ENCODE results near the gene CSNK2A3. TPM values are rescaled to one million over a fixed set of nuclear protein-coding genes. Genes with fewer than 3 reads are reported as not detected.

Gene CSNK2A3
- total RNA-seq, 1 donor from 2014 or later, result 2.7 TPM

GRCh38 chr11:11382858-11383532 lies 29.9 kb upstream of the CSNK2A3 start:
- H3K4me1 Mint-ChIP-seq (ENCODE audit: low read depth, unreplicated experiment), result no peaks in the 10 kb centered on the region
- Histone ChIP-seq H3K9me3 (ENCODE audit: insufficient read depth, low read depth, low read length) (no peaks in the 10 kb centered on the region), H3K4me2 (ENCODE audit: low read length) (no peak overlapping the region), H4K20me1 (ENCODE audit: insufficient read depth, low read length) (no peaks in the 10 kb centered on the region), H3K4me3 (ENCODE audit: insufficient read depth, low read depth, low read length) (no peak overlapping the region), H3K27ac (ENCODE audit: low read depth, low read length) (no peak overlapping the region), H3K36me3 (ENCODE audit: insufficient read depth, low read length) (no peaks in the 10 kb centered on the region), H3K4me1 (ENCODE audit: insufficient read depth, low read length) (no peaks in the 10 kb centered on the region), H3K79me2 (ENCODE audit: insufficient read depth, low read length) (no peaks in the 10 kb centered on the region), H3K9ac (ENCODE audit: low read length) (no peak overlapping the region), H2AFZ (ENCODE audit: low read depth, low read length) (no peak overlapping the region), H3K27me3 (ENCODE audit: insufficient read depth, low read length) (peaks cover 10% of the 10 kb centered on the region)
- no peak for FAIRE-seq
- H3K27ac Mint-ChIP-seq (ENCODE audit: unreplicated experiment), result no peak overlapping the region
- no peaks in the 10 kb centered on the region for H3K9me3 Mint-ChIP-seq (ENCODE audit: unreplicated experiment)
- no peak overlapping the region for H3K4me3 Mint-ChIP-seq (ENCODE audit: unreplicated experiment)
- no peak for DNase-seq (ENCODE audit: low read depth)
- TF ChIP-seq EZH2 (IDR thresholded peaks at IDR 0.05; ENCODE audit: insufficient read depth, low read length), result no peak
- peaks cover 11% of the 10 kb centered on the region for H3K27me3 Mint-ChIP-seq (ENCODE audit: low read depth, unreplicated experiment)
- no peaks in the 10 kb centered on the region for H3K36me3 Mint-ChIP-seq (ENCODE audit: low read depth, unreplicated experiment)

DNA sequence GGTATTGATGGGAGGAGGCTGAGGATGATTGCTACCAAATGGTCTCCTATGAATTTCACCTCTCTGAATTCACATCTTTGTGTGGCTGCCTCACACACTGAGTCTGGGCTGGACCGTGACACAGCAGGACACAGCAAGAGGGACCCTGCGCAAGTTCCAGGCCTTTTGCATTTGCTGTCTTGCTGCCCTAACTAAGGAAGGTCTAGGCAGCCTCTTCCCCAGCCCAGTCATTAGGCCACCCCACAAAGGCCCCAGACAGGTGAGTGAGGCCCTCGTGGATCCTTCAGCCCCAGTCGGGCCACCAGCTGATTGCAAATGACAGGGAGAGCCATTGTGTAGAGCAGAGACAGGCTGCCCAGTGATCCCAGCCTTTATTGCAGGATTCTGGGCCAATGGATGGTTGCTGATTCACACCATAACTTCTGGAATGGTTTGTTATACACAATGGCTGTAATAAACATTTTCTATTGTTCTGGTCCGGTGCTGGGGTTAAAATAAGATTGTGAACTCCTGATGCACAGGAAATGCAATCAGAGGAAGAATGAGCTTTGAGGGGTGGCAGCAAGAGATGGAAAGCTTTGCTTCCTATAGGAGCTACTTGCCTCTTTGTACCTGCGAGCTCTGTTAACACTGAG lies 28.5 kb upstream of the CSNK2A3 start:
- no peak overlapping the region for H3K4me3 ChIP-seq (ENCODE audit: insufficient read depth, low read depth, low read length)
- Mint-ChIP-seq H3K4me1 (ENCODE audit: low read depth, unreplicated experiment) (no peaks in the 10 kb centered on the region), H3K4me3 (ENCODE audit: unreplicated experiment) (no peak overlapping the region), H3K36me3 (ENCODE audit: low read depth, unreplicated experiment) (peaks cover 2% of the 10 kb centered on the region), H3K9me3 (ENCODE audit: unreplicated experiment) (no peaks in the 10 kb centered on the region), H3K27me3 (ENCODE audit: low read depth, unreplicated experiment) (peaks cover 17% of the 10 kb centered on the region), H3K27ac (ENCODE audit: unreplicated experiment) (no peak overlapping the region)
- H3K9me3 ChIP-seq (ENCODE audit: insufficient read depth, low read depth, low read length), result no peaks in the 10 kb centered on the region
- H3K4me2 ChIP-seq (ENCODE audit: low read length), result no peak overlapping the region
- no peaks in the 10 kb centered on the region for H4K20me1 ChIP-seq (ENCODE audit: insufficient read depth, low read length)
- no peak overlapping the region for H3K9ac ChIP-seq (ENCODE audit: low read length)
- H3K27me3 ChIP-seq (ENCODE audit: insufficient read depth, low read length), result peaks cover 15% of the 10 kb centered on the region
- DNase-seq (ENCODE audit: low read depth), result no peak
- no peak overlapping the region for H2AFZ ChIP-seq (ENCODE audit: low read depth, low read length)
- no peaks in the 10 kb centered on the region for H3K36me3 ChIP-seq (ENCODE audit: insufficient read depth, low read length)
- TF ChIP-seq CTCF (IDR thresholded peaks at IDR 0.05; ENCODE audit: insufficient read depth, low read depth, low read length), result no peak
- no peak for TF ChIP-seq EZH2 (IDR thresholded peaks at IDR 0.05; ENCODE audit: insufficient read depth, low read length)
- no peaks in the 10 kb centered on the region for H3K79me2 ChIP-seq (ENCODE audit: insufficient read depth, low read length)
- no peaks in the 10 kb centered on the region for H3K4me1 ChIP-seq (ENCODE audit: insufficient read depth, low read length)
- no peak overlapping the region for H3K27ac ChIP-seq (ENCODE audit: low read depth, low read length)
- no peak for FAIRE-seq

GRCh38 chr11:11380883-11381282 lies 27.8 kb upstream of the CSNK2A3 start:
- DNase-seq (ENCODE audit: low read depth) (no peak), FAIRE-seq (no peak)
- H3K9ac ChIP-seq (ENCODE audit: low read length), result no peak overlapping the region
- Mint-ChIP-seq H3K4me1 (ENCODE audit: low read depth, unreplicated experiment) (no peaks in the 10 kb centered on the region), H3K4me3 (ENCODE audit: unreplicated experiment) (no peak overlapping the region), H3K27me3 (ENCODE audit: low read depth, unreplicated experiment) (peaks cover 17% of the 10 kb centered on the region), H3K36me3 (ENCODE audit: low read depth, unreplicated experiment) (peaks cover 3% of the 10 kb centered on the region), H3K9me3 (ENCODE audit: unreplicated experiment) (no peaks in the 10 kb centered on the region), H3K27ac (ENCODE audit: unreplicated experiment) (no peak overlapping the region)
- no peaks in the 10 kb centered on the region for H3K9me3 ChIP-seq (ENCODE audit: insufficient read depth, low read depth, low read length)
- peaks cover 15% of the 10 kb centered on the region for H3K27me3 ChIP-seq (ENCODE audit: insufficient read depth, low read length)
- H3K79me2 ChIP-seq (ENCODE audit: insufficient read depth, low read length), result no peaks in the 10 kb centered on the region
- H3K36me3 ChIP-seq (ENCODE audit: insufficient read depth, low read length), result no peaks in the 10 kb centered on the region
- H3K4me2 ChIP-seq (ENCODE audit: low read length), result no peak overlapping the region
- H2AFZ ChIP-seq (ENCODE audit: low read depth, low read length), result no peak overlapping the region
- no peak overlapping the region for H3K27ac ChIP-seq (ENCODE audit: low read depth, low read length)
- no peak overlapping the region for H3K4me3 ChIP-seq (ENCODE audit: insufficient read depth, low read depth, low read length)
- H3K4me1 ChIP-seq (ENCODE audit: insufficient read depth, low read length), result no peaks in the 10 kb centered on the region
- TF ChIP-seq CTCF (IDR thresholded peaks at IDR 0.05; ENCODE audit: insufficient read depth, low read depth, low read length) (no peak), EZH2 (IDR thresholded peaks at IDR 0.05; ENCODE audit: insufficient read depth, low read length) (no peak)
- H4K20me1 ChIP-seq (ENCODE audit: insufficient read depth, low read length), result no peaks in the 10 kb centered on the region

All from astrocyte (in vitro differentiated cells and primary cell).